ENCODE data around the gene BTBD18. TPM values are rescaled to one million over a fixed set of nuclear protein-coding genes. Genes with fewer than 3 reads are reported as not detected.
A peak's percentile ranks its signal among the peaks of the same experiment; 100 is the strongest.

The BTBD18 gene
- total and polyA plus RNA-seq, 10 of the 15 experiments (the other 5 are each of a cell fraction or from before 2014, with no cell fraction given) = 0.05 to 0.58 (median 0.19) TPM; not detected in 6

DNA sequence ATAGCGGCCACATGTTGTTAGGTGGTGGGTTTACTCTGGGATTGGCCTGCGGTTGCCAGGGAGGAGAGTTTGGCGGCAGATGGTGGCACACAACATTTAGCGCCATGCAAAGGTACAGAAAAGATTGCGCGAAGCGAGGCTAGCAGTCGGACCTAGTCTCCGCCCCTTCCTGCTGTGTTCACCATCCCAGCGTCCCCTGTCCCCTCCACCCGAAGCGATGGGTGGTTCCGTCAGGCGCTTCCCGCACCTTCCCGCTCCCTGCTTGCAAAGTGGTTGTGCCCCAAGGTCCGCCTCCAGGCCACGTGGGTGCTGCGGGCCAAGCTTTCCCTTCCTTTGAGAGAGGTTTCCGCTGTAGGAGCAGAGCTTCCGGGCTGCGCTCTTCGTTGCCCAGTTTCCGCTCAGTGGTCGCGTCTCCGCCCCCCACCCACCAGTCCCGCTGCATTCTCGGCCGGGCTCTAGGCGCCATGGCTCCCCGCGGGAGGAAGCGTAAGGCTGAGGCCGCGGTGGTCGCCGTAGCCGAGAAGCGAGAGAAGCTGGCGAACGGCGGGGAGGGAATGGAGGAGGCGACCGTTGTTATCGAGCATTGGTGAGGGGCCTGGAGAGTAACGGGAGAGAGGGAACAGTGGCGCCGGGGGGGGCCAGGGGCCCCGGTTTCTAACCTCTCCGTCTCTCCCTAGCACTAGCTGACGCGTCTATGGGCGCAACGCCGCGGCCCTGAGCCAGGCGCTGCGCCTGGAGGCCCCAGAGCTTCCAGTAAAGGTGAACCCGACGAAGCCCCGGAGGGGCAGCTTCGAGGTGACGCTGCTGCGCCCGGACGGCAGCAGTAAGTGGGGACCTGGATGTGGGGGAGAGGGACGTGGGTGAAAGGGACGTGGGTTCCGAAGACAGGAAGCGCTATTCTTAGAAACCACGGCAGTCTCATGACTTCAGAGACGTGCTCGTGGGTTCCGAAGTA is 10.2 kb downstream of the BTBD18 start, which contains the start of gene SELENOH (continued):
- TF ChIP-seq FOS (IDR thresholded peaks at IDR 0.05; ENCODE audit: borderline replicate concordance, extremely low read depth, insufficient read length) (no peak), POLR2A (IDR thresholded peaks at IDR 0.05; ENCODE audit: low read depth, low read length) (peak; percentile 99), IRF3 (IDR thresholded peaks at IDR 0.05) (0 out of 2 replicates have a peak, but pooled peaks have one; percentile 48), BMI1 (IDR thresholded peaks at IDR 0.05; ENCODE audit: borderline replicate concordance) (0 out of 2 replicates have a peak, but pooled peaks have one; percentile 9), SMARCA5 (IDR thresholded peaks at IDR 0.05) (peak; percentile 91; the same call in 1 of the 2 replicates), MEF2B (IDR thresholded peaks at IDR 0.05; ENCODE audit: partially characterized antibody, poor library complexity, severe bottlenecking) (peak; percentile 65), ZNF274 (IDR thresholded peaks at IDR 0.05; ENCODE audit: insufficient read depth, insufficient read length) (no peak), NFIC (IDR thresholded peaks at IDR 0.05; ENCODE audit: low read depth, low read length) (no peak; the same call in 1 of the 2 replicates), CREB1 (IDR thresholded peaks at IDR 0.05; ENCODE audit: low read depth) (peak; percentile 81), ZNF217 (IDR thresholded peaks at IDR 0.05) (no peak), EGR1 (IDR thresholded peaks at IDR 0.05; ENCODE audit: borderline replicate concordance in 1 of 2, low read depth in 2 of 2, low read length in 2 of 2) (peak; percentile 75 to 86), NFXL1 (IDR thresholded peaks at IDR 0.05; ENCODE audit: borderline replicate concordance) (no peak), KDM1A (IDR thresholded peaks at IDR 0.05; ENCODE audit: borderline replicate concordance) (no peak), ZBED1 (IDR thresholded peaks at IDR 0.05; ENCODE audit: borderline replicate concordance) (0 out of 2 replicates have a peak, but pooled peaks have one; percentile 79), ETV6 (conservative IDR thresholded peaks at IDR 0.05 in 1 of 2, IDR thresholded peaks at IDR 0.05 in 1 of 2; ENCODE audit: borderline replicate concordance in 1 of 2, low read depth in 1 of 2) (peak in 1 of 2 experiments; percentile 83; a peak in 2 of 4 replicates), SIX5 (IDR thresholded peaks at IDR 0.05; ENCODE audit: low read depth, low read length, severe bottlenecking) (peak; percentile 72), RFX5 (IDR thresholded peaks at IDR 0.05; ENCODE audit: low read depth, low read length) (peak; percentile 89), IRF4 (IDR thresholded peaks at IDR 0.05; ENCODE audit: low read depth, low read length) (peak; percentile 94), RUNX3 (IDR thresholded peaks at IDR 0.05; ENCODE audit: low read length) (peak; percentile 85), BRCA1 (IDR thresholded peaks at IDR 0.05; ENCODE audit: low read depth, low read length) (no peak)
- TF ChIP-seq, protein P1, sequence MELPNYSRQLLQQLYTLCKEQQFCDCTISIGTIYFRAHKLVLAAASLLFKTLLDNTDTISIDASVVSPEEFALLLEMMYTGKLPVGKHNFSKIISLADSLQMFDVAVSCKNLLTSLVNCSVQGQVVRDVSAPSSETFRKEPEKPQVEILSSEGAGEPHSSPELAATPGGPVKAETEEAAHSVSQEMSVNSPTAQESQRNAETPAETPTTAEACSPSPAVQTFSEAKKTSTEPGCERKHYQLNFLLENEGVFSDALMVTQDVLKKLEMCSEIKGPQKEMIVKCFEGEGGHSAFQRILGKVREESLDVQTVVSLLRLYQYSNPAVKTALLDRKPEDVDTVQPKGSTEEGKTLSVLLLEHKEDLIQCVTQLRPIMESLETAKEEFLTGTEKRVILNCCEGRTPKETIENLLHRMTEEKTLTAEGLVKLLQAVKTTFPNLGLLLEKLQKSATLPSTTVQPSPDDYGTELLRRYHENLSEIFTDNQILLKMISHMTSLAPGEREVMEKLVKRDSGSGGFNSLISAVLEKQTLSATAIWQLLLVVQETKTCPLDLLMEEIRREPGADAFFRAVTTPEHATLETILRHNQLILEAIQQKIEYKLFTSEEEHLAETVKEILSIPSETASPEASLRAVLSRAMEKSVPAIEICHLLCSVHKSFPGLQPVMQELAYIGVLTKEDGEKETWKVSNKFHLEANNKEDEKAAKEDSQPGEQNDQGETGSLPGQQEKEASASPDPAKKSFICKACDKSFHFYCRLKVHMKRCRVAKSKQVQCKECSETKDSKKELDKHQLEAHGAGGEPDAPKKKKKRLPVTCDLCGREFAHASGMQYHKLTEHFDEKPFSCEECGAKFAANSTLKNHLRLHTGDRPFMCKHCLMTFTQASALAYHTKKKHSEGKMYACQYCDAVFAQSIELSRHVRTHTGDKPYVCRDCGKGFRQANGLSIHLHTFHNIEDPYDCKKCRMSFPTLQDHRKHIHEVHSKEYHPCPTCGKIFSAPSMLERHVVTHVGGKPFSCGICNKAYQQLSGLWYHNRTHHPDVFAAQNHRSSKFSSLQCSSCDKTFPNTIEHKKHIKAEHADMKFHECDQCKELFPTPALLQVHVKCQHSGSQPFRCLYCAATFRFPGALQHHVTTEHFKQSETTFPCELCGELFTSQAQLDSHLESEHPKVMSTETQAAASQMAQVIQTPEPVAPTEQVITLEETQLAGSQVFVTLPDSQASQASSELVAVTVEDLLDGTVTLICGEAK (IDR thresholded peaks at IDR 0.05; ENCODE audit: borderline replicate concordance) = peak; percentile 99
- TF ChIP-seq, protein P2, sequence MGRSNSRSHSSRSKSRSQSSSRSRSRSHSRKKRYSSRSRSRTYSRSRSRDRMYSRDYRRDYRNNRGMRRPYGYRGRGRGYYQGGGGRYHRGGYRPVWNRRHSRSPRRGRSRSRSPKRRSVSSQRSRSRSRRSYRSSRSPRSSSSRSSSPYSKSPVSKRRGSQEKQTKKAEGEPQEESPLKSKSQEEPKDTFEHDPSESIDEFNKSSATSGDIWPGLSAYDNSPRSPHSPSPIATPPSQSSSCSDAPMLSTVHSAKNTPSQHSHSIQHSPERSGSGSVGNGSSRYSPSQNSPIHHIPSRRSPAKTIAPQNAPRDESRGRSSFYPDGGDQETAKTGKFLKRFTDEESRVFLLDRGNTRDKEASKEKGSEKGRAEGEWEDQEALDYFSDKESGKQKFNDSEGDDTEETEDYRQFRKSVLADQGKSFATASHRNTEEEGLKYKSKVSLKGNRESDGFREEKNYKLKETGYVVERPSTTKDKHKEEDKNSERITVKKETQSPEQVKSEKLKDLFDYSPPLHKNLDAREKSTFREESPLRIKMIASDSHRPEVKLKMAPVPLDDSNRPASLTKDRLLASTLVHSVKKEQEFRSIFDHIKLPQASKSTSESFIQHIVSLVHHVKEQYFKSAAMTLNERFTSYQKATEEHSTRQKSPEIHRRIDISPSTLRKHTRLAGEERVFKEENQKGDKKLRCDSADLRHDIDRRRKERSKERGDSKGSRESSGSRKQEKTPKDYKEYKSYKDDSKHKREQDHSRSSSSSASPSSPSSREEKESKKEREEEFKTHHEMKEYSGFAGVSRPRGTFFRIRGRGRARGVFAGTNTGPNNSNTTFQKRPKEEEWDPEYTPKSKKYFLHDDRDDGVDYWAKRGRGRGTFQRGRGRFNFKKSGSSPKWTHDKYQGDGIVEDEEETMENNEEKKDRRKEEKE (IDR thresholded peaks at IDR 0.05) = peak; percentile 77; the same call in 1 of the 2 replicates
